Ovary (tissue), 3 donors: ENCODE measurements around the gene WWC1.

ENCODE experiments used
- CTCF ChIP-seq, 3 donors: fragments of 450-650 bp in 2 of 3; fragments of 200-600 bp in 1 of 3; IDR thresholded peaks; one replicate each; pipeline versions ENCODE4 v1.5.1 to v1.8.0; 2016 to 2022; ENCODE audit warnings: antibody characterized with exemption in 3 of 3, mild to moderate bottlenecking in 1 of 3
- EP300 ChIP-seq: sonication (generic); formaldehyde crosslinking; IDR thresholded peaks from one replicate; pipeline ENCODE4 v1.6.1; 2017; ENCODE audit warnings: antibody characterized with exemption
- POLR2A ChIP-seq: fragments of 450-650 bp; IDR thresholded peaks from one replicate; pipeline ENCODE4 v1.6.1; 2017; ENCODE audit warnings: antibody characterized with exemption, mild to moderate bottlenecking, moderate library complexity
- donor health status: DM: no; HTN: no; CAD: no.

- TF ChIP-seq POLR2A = no peak
- TF ChIP-seq CTCF (IDR thresholded peaks at IDR 0.05) = no peak
- no peak for TF ChIP-seq EP300
Measured at GRCh38 chr5:168316139-168316578, 24.7 kb downstream of the WWC1 start.
